HepG2 (cell line): ENCODE results near the gene PLA2R1.

Source experiments
- FOXP1 ChIP-seq, 2 experiments: fragments of 450-650 bp in 1 of 2; IDR thresholded peaks; 2 replicates each; pipeline ENCODE4 v1.6.1; 2017 to 2018; ENCODE audit warnings: antibody characterized with exemption in 1 of 2
- RXRB ChIP-seq: IDR thresholded peaks from 2 replicates; pipeline ENCODE4 v1.6.1; 2016; ENCODE audit warnings: borderline replicate concordance, missing genetic modification reagents, missing compliant biosample characterization
- SETDB1 ChIP-seq: sonication (generic); formaldehyde crosslinking; IDR thresholded peaks from 2 replicates; pipeline ENCODE4 v1.5.1; 2020; ENCODE audit warnings: missing genetic modification reagents, mild to moderate bottlenecking, borderline replicate concordance
- STAG1 ChIP-seq: sonication (generic); formaldehyde crosslinking; IDR thresholded peaks from 2 replicates; pipeline ENCODE4 v1.4.0; 2020; ENCODE audit warnings: missing genetic modification reagents
- ZFX ChIP-seq: sonication (generic); formaldehyde crosslinking; IDR thresholded peaks from 2 replicates; pipeline ENCODE4 v1.4.0; 2020; ENCODE audit warnings: mild to moderate bottlenecking, low read depth, missing genetic modification reagents, moderate library complexity
- ZNF550 ChIP-seq: sonication (generic); formaldehyde crosslinking; IDR thresholded peaks from 2 replicates; pipeline ENCODE4 v1.4.0; 2020; ENCODE audit warnings: mild to moderate bottlenecking, missing genetic modification reagents, borderline replicate concordance
- TF ChIP-seq, protein P1 (sequence below): fragments of 450-650 bp; IDR thresholded peaks from 2 replicates; pipeline ENCODE4 v1.6.1; 2016
- TF ChIP-seq, protein P2 (sequence below): sonication (generic); formaldehyde crosslinking; IDR thresholded peaks from 2 replicates; pipeline ENCODE4 v1.8.1; 2022; ENCODE audit warnings: mild to moderate bottlenecking, missing genetic modification reagents
- TF ChIP-seq, protein P3 (sequence below): sonication (generic); formaldehyde crosslinking; IDR thresholded peaks from 2 replicates; pipeline ENCODE4 v1.8.0; 2022; ENCODE audit warnings: missing genetic modification reagents, mild to moderate bottlenecking, borderline replicate concordance
- TF ChIP-seq, protein P4 (sequence below): IDR thresholded peaks from 2 replicates; pipeline ENCODE4 v1.6.1; 2012; ENCODE audit warnings: inconsistent platforms

DNA sequence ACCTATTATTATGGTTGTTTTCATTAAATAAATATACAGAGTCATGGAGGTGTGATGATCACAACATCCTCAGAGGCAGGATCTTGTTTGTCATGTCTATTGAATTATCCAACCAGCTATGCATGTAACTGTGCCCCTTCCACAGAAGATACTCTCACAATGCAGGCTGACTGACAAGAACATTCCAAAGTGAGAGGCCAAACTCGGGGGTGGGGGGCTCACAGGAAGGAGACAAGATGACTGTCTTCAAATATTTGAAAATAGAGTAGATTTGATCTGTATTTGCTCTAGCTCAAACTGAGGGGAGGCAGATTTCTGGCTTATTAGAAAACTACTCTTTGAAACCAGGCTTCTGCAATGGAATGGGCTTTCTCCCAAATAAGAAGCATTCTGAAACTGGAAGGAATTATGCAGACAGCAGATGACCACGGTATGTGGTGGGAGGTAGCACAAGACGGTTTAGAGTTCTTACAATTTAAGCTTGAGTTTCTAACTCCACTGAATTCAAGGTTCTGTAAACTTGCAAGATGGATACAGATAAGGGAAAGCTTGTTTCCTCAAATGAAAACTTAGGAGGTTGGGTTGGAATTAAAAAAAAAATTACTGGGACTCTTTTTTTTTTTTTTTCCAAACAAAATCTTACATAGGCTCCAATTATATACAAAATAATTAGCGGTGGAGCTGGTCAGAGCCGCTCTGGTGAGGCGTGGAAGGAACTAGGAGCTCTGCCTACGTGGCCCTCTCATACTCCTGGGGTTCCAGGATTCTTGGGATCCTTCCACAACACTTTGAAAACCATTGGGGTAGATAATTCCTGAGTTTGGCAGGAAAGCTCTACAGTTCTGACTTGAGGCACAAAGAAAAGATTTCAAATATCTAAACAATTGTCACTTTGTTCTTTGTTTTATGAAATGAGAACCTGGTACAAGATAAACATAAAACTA, 79.3 kb downstream of the PLA2R1 start:
- TF ChIP-seq STAG1 (CRISPR knock-in tag) (no peak), SETDB1 (CRISPR knock-in tag) (no peak), ZFX (CRISPR knock-in tag) (no peak), RXRB (CRISPR knock-in tag) (no peak), FOXP1 (IDR thresholded peaks at IDR 0.05) (no peak), FOXP1 (CRISPR knock-in tag; IDR thresholded peaks at IDR 0.05) (no peak), ZNF550 (CRISPR knock-in tag) (no peak)
- TF ChIP-seq, protein P1, sequence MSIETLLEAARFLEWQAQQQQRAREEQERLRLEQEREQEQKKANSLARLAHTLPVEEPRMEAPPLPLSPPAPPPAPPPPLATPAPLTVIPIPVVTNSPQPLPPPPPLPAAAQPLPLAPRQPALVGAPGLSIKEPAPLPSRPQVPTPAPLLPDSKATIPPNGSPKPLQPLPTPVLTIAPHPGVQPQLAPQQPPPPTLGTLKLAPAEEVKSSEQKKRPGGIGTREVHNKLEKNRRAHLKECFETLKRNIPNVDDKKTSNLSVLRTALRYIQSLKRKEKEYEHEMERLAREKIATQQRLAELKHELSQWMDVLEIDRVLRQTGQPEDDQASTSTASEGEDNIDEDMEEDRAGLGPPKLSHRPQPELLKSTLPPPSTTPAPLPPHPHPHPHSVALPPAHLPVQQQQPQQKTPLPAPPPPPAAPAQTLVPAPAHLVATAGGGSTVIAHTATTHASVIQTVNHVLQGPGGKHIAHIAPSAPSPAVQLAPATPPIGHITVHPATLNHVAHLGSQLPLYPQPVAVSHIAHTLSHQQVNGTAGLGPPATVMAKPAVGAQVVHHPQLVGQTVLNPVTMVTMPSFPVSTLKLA = no peak
- TF ChIP-seq, protein P2, sequence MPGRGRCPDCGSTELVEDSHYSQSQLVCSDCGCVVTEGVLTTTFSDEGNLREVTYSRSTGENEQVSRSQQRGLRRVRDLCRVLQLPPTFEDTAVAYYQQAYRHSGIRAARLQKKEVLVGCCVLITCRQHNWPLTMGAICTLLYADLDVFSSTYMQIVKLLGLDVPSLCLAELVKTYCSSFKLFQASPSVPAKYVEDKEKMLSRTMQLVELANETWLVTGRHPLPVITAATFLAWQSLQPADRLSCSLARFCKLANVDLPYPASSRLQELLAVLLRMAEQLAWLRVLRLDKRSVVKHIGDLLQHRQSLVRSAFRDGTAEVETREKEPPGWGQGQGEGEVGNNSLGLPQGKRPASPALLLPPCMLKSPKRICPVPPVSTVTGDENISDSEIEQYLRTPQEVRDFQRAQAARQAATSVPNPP = no peak
- TF ChIP-seq, protein P3, sequence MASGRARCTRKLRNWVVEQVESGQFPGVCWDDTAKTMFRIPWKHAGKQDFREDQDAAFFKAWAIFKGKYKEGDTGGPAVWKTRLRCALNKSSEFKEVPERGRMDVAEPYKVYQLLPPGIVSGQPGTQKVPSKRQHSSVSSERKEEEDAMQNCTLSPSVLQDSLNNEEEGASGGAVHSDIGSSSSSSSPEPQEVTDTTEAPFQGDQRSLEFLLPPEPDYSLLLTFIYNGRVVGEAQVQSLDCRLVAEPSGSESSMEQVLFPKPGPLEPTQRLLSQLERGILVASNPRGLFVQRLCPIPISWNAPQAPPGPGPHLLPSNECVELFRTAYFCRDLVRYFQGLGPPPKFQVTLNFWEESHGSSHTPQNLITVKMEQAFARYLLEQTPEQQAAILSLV = no peak
- TF ChIP-seq, protein P4, sequence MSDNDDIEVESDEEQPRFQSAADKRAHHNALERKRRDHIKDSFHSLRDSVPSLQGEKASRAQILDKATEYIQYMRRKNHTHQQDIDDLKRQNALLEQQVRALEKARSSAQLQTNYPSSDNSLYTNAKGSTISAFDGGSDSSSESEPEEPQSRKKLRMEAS = no peak
